Stomach smooth muscle (tissue), 2 donors: Measurements from ENCODE around the gene AQP2.
A peak's percentile ranks its signal among the peaks of the same experiment; 100 is the strongest.

Source experiments
- H3K27ac ChIP-seq: one replicate; pipeline ENCODE4 v1.7.0; 2013; ENCODE audit warnings: mild to moderate bottlenecking, low read length, inconsistent platforms
- H3K27me3 ChIP-seq, 2 donors: one replicate each; pipeline ENCODE4 v1.7.0; 2013; ENCODE audit warnings: low read length in 2 of 2; ENCODE audit not compliant: insufficient read depth in 2 of 2, control insufficient read depth in 1 of 2
- H3K36me3 ChIP-seq, 2 donors: one replicate each; pipeline ENCODE4 v1.7.0; 2013; ENCODE audit warnings: low read length in 2 of 2; ENCODE audit not compliant: control insufficient read depth in 2 of 2, insufficient read depth in 2 of 2
- H3K4me1 ChIP-seq: one replicate; pipeline ENCODE4 v1.7.0; 2013; ENCODE audit warnings: low read length; ENCODE audit not compliant: control insufficient read depth, insufficient read depth
- H3K4me3 ChIP-seq, 2 donors: one replicate each; pipeline ENCODE4 v1.7.0; 2013; ENCODE audit warnings: low read length in 2 of 2
- H3K9ac ChIP-seq, 2 donors: one replicate each; pipeline ENCODE4 v1.7.0; 2013; ENCODE audit warnings: low read length in 2 of 2, mild to moderate bottlenecking in 1 of 2
- H3K9me3 ChIP-seq, 2 donors: one replicate each; pipeline ENCODE4 v1.7.0; 2013; ENCODE audit warnings: low read length in 2 of 2; ENCODE audit not compliant: control insufficient read depth in 2 of 2
- donor health status: healthy.
- donor health status: Pancreatic carcinoma.

The AQP2 gene

DNA sequence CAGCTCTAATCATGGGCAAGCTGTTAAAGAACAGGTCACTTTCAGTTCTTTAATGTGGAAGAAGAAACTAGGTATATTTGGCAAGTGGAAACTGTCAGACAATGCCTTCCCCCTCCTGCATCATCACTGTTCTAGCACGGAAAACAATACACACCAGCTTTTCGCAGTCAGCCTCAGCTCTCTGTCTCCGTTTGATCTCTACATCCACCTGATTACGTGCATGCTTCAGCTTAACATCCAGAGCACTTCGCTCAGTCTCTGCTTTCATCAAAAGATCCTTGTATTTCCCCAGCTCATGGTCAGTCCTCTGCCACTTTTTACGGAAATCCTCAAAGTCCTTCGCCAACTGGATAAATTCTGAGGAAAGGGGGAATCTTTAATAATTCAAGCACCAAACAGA is 55.7 kb downstream of the AQP2 start:
- Histone ChIP-seq H3K36me3 (no peaks in the 10 kb centered on the region), H3K27ac (peak overlapping the region; percentile 77), H3K27me3 (no peaks in the 10 kb centered on the region), H3K4me3 (peak overlapping the region in 1 of 2 donors; percentile 8), H3K9ac (no peak overlapping the region), H3K9me3 (no peaks in the 10 kb centered on the region), H3K4me1 (peaks cover 17% of the 10 kb centered on the region)

DNA sequence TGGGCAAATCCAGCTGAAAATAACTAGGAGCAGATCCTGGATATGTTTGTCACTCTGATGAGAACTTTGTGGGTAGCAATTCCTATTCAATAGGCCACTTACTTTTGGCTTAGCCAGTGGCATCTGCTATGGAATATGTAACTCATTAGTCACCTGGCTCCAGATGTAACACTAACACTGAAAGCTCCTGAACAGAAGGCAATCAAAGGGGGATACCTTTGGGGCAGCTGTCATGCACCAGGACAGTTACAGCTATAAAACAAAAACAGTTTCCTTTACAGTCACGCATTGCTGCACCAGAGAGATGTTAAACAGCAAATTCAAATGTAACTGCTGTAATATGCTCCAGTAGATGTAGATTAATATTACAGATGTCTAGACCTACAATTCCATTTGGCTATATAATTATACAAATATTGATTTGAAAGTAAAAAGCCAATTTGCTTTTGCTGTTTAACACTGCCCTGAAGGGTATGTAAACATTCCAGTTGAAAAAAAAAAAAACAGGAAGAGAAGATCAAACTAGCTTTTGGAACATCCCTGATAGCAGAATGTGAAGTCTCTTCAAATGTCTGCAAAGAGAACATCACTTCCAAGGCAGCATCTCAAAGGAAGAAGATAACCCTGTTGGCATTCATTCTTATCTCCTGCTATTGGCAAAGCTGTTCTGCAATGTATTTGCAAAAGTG is 56.4 kb downstream of the AQP2 start:
- Histone ChIP-seq H3K27ac (peak overlapping the region; percentile 77), H3K4me3 (no peak overlapping the region), H3K9ac (no peak overlapping the region), H3K9me3 (no peaks in the 10 kb centered on the region), H3K27me3 (no peaks in the 10 kb centered on the region), H3K4me1 (peaks cover 17% of the 10 kb centered on the region), H3K36me3 (no peaks in the 10 kb centered on the region)
